GM12801 (cell line): ENCODE data around the gene STX19.

Source experiments
- CTCF ChIP-seq: IDR thresholded peaks from one replicate; pipeline ENCODE4 v1.5.1; 2011; ENCODE audit warnings: control low read depth; ENCODE audit not compliant: insufficient read length; ENCODE audit errors: extremely low read depth

STX19 gene

GRCh38 chr3:94001191-94001590 lies 27.2 kb downstream of the STX19 start:
- no peak for TF ChIP-seq CTCF

GRCh38 chr3:93994056-93994455 lies 34.3 kb downstream of the STX19 start:
- no peak for TF ChIP-seq CTCF

GRCh38 chr3:93992207-93992606 lies 36.2 kb downstream of the STX19 start:
- no peak for TF ChIP-seq CTCF

- TF ChIP-seq CTCF = no peak
Observed at GRCh38 chr3:93991631-93992030, 36.8 kb downstream of the STX19 start.

GRCh38 chr3:93989241-93989640 lies 39.2 kb downstream of the STX19 start:
- TF ChIP-seq CTCF = no peak

GRCh38 chr3:93988764-93989163 lies 39.6 kb downstream of the STX19 start:
- TF ChIP-seq CTCF = no peak

- no peak for TF ChIP-seq CTCF
Observed at GRCh38 chr3:93988283-93988682, 40.1 kb downstream of the STX19 start.

- TF ChIP-seq CTCF = no peak
Observed at GRCh38 chr3:93984618-93985017, 43.8 kb downstream of the STX19 start.
